Measurements from ENCODE around the gene POU6F2. TPM values are rescaled to one million over a fixed set of nuclear protein-coding genes. Genes with fewer than 3 reads are reported as not detected.
"Not testable (repeated sequence)": the region's sequence is repeated elsewhere in the genome, so short reads cannot be mapped to it uniquely, and the experiment has no call there.

The POU6F2 gene
- total and polyA plus RNA-seq, 8 donors, result 0.37 TPM; not detected in 7

GRCh38 chr7:38938589-38938988 is 39.1 kb upstream of the POU6F2 start:
- WGBS, 5 donors, result 50 to 70% (median 52%) methylated on average over 4 of the region's 4 CpGs
- DNase-seq, result no peak
- Histone ChIP-seq H3K36me3 (no peaks in the 10 kb centered on the region), H3K4me1 (no peaks in the 10 kb centered on the region), H3K27me3 (no peaks in the 10 kb centered on the region), H3K27ac (no peak overlapping the region), H3K9me3 (no peaks in the 10 kb centered on the region), H3K4me3 (no peak overlapping the region)
- intact Hi-C loops (cut with DNase I; ENCODE audit: low total_unique reads), result no loop called here
- TF ChIP-seq CTCF (IDR thresholded peaks at IDR 0.05) (no peak), EP300 (IDR thresholded peaks at IDR 0.05) (no peak), POLR2AphosphoS5 (IDR thresholded peaks at IDR 0.05) (no peak), POLR2A (IDR thresholded peaks at IDR 0.05) (no peak)

DNA sequence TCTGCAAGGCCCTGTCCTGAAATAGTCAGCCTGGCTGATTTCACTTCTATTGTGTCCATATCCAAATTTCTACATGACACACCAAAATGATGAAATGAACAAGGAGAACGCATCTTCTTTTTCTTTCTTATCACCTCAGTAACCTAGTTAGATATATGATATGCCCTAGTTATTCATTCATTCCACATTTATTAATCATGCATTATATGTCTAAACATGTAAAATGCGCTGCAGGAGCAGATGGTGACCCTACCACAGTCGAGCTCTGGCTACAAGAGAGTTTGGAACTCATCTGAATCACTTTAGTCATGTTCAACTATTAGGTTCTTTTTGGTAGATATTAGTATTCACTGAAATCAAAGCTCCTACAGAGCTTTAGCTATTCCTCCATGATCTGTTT is 36.9 kb upstream of the POU6F2 start:
- no peak overlapping the region for H3K27ac ChIP-seq
- H3K27me3 ChIP-seq, result no peaks in the 10 kb centered on the region
- TF ChIP-seq POLR2A (IDR thresholded peaks at IDR 0.05) (no peak), CTCF (IDR thresholded peaks at IDR 0.05) (no peak), EP300 (IDR thresholded peaks at IDR 0.05) (no peak), POLR2AphosphoS5 (IDR thresholded peaks at IDR 0.05) (no peak)
- intact Hi-C loops (cut with DNase I; ENCODE audit: low total_unique reads), result no loop called here
- H3K4me1 ChIP-seq, result no peaks in the 10 kb centered on the region
- no peaks in the 10 kb centered on the region for H3K36me3 ChIP-seq
- WGBS, 5 donors, result 82 to 94% (median 84%) methylated on average over 3 of the region's 3 CpGs
- DNase-seq, result no peak
- H3K4me3 ChIP-seq, result no peak overlapping the region
- no peaks in the 10 kb centered on the region for H3K9me3 ChIP-seq

DNA sequence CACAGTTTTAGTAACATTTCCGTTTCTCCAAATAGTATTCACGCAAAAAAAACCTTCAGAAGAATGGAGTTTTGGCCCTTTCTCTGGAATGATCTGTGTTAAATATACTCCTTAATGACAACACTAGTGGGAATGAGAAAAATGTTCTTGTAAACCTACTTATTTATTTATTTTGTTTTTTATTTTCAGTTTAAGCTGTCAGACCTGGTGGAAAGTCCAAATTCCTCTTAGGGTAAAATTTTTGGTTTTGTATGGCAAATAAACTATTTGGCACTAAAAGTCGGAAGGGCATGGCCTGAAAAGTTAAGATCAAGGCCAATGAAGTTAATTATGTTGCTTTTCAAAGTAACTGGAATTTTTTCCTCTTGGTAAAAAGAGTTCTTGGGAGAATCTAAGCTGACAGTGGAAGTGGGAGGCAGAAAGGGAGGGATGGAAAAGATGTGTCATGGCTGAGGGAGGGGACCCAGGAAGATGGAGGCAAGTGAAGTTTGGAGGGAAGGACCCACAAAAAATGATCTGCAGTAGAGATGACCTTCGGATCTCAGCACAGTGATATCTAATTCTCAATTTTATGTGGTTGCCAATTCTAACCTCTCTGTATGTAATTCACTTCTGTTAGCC is 35.2 kb upstream of the POU6F2 start:
- no peak for DNase-seq
- Histone ChIP-seq H3K9me3 (no peaks in the 10 kb centered on the region), H3K4me3 (no peak overlapping the region), H3K27ac (no peak overlapping the region), H3K27me3 (no peaks in the 10 kb centered on the region), H3K4me1 (no peaks in the 10 kb centered on the region), H3K36me3 (no peaks in the 10 kb centered on the region)
- intact Hi-C loops (cut with DNase I; ENCODE audit: low total_unique reads), result no loop called here
- TF ChIP-seq CTCF (IDR thresholded peaks at IDR 0.05) (no peak), EP300 (IDR thresholded peaks at IDR 0.05) (no peak), POLR2A (IDR thresholded peaks at IDR 0.05) (no peak), POLR2AphosphoS5 (IDR thresholded peaks at IDR 0.05) (no peak)
- 72 to 88% (median 82%) methylated on average over 4 of the region's 4 CpGs for WGBS, 5 donors

DNA sequence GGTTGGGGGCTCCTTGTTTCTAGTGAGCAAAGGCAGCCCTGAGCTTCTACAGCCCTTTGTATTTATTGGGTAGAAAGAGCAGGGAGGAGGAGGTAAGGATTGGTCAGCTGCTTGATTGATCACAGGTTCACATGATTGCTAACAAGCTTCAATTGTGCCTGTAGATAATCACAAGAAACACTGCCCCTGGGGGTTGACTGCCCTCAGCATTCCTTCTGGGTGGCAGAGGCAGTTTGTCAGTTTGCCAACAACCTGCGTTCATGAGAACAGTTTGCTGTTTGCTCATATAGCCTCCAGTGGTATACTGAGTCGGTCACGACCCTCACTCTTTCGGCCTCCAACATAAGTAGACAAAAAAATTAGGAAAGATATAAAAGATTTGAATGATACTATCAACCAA is 30.2 kb upstream of the POU6F2 start:
- intact Hi-C loops (cut with DNase I; ENCODE audit: low total_unique reads); H3K9me3 ChIP-seq; H3K27me3 ChIP-seq; DNase-seq; H3K27ac ChIP-seq; H3K36me3 ChIP-seq; H3K4me3 ChIP-seq; H3K4me1 ChIP-seq: not testable (repeated sequence)
- WGBS, 5 donors, result 85 to 90% (median 89%) methylated on average over 4 of the region's 4 CpGs

GRCh38 chr7:38950309-38950708 is 27.4 kb upstream of the POU6F2 start:
- no peaks in the 10 kb centered on the region for H3K9me3 ChIP-seq
- no peaks in the 10 kb centered on the region for H3K27me3 ChIP-seq
- H3K27ac ChIP-seq, result no peak overlapping the region
- intact Hi-C loops (cut with DNase I; ENCODE audit: low total_unique reads), result no loop called here
- 55 to 69% (median 60%) methylated on average over 1 of the region's 1 CpG for WGBS, 5 donors
- TF ChIP-seq EP300 (IDR thresholded peaks at IDR 0.05) (no peak), POLR2AphosphoS5 (IDR thresholded peaks at IDR 0.05) (no peak), POLR2A (IDR thresholded peaks at IDR 0.05) (no peak), CTCF (IDR thresholded peaks at IDR 0.05) (no peak)
- H3K4me1 ChIP-seq, result no peaks in the 10 kb centered on the region
- H3K36me3 ChIP-seq, result no peaks in the 10 kb centered on the region
- DNase-seq, result no peak
- no peak overlapping the region for H3K4me3 ChIP-seq
